ENCODE measurements around the gene TRPM8.

The TRPM8 gene

DNA sequence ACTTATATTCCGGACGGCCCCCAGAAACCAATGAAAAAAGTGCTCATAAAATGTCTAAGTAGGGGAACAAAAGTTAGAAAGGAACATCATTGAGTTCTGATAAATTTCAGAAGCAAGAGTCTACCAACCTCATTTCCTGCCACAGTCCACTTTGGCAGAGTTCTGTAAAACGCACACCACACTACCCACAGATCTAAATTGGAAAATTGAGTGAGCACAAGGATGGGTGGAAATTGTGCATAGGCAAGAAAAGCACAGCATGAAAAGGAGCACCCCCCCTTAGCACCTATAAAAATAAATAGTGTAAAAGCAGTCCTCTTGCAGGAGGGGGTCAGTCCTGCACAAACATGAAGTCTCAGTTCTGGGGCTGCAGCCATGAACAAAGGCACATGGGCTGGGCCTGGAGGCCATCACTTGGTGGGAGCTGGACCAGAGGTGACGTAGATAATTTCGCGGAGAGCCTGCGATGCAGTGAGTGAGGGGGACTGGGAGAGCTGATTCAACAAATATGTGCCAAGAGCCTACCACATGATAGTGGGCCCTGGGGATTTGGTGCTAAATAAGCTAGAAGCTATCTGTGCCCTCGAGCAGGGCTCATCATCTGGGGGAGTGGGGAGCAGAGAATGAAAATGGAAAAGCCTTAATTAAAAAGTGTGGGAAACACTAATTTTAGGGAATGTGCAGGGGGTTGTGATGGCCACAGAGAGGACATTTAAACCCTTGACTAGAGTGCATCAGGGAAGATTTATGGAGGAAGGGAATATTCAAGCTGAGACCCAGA is 84.4 kb downstream of the TRPM8 start:
- ATAC-seq (peak; percentile 74), DNase-seq (no peak)

DNA sequence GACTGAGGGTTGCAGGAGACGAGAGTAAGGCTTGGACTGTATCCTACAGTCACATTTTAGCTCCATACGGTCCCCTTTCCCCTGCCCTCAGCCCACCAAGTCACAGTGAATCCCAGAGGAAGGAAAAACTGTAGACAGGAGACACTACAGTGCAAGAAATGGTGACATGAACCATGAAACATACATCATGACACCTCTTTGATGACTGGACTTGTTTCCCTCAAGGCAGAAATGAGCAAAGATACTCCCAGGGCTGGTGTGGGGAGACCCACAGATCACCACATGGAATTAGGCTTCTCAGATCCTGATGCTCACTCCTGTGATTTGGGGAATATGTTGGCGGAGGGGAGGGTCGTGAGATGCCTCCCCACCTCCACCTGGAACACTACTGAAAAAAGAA is 85.1 kb downstream of the TRPM8 start:
- DNase-seq (no peak), ATAC-seq (no peak)

DNA sequence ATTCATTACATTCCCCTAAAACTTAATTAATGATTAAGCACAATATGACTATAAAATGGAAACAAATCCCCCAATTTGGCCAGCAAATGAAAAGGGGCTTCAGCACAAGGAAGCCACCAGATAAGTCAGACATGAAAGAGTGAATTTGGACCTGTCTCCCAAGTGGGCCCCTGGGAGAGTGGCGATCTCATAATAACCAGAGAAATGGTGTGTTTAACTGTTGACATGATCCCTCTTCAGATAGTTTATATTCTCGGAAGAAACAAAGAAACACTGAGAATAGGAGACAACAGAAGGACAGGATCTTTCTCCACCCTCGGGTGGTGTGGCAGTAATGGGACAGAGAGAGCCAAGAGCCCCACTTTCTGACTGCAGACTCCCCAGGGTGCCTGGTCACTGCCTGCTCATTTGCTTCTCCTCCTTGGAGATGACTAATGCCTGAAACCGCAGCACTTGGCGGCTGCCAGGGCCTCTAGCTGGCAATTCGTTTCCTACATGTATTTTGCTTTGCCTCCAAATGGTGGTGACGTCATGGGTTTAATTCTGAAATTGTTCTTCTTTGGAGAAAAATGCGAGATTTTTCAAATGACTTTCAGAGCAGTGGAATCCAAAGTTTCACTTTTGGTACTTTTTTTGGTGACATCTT is 86.9 kb downstream of the TRPM8 start:
- ATAC-seq (peak; percentile 61), DNase-seq (peak; percentile 48)

DNA sequence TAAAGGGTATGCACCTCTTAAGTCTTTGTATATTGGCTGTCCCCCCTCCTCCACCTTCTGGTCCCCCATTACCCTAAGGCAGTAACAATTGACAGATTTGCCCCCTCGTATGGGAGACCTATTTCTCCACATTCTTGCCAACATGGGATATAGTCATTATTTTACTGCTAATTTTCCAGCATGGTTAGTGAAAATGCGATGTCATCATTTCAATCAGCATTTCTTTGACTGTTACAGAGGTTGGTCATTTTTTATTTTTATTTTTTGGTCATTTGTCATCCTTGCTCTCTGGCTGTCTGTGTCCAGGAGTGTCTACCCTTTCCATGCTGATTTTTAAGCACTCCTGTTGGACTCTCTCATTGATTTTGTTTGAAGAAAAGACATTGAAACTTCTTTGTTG is 88.0 kb downstream of the TRPM8 start:
- ATAC-seq (no peak), DNase-seq (no peak)

DNA sequence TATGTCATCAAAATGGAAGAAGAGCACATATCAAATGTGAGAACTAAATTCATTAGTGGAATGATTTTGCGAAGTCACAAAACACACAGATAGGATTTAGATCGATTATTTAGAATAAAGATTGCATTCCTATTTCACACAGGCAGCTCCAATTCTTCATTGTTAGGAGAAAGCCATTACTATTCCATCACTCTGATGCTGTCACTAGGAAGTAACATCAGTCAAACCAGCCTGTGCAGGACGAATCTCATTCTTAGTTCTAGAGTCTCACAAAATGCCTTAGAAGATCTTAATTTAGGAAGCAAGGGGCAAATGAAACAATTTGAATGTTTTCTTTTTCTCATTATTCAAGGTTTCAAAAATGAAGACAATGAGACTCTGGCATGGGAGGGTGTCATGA is 89.3 kb downstream of the TRPM8 start:
- DNase-seq (no peak), ATAC-seq (no peak)

DNA sequence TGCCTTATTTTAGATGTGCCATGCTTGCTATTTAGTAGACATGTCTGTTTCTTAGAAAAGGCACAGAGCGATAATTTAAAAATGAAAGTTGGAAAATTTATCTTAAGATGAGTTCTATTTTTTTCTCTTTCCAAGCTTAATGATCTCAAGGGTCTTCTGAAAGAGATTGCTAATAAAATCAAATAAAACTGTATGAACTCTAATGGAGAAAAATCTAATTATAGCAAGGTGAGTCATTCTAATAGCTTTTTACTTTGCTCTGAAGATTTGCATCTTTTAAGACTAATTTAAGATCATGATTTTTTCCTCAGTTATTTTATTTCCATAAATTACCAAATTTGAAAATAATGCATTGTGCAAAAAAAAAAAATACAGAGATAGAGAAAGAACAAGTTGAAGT is 97.3 kb downstream of the TRPM8 start:
- DNase-seq, result no peak
- no peak for ATAC-seq

DNA sequence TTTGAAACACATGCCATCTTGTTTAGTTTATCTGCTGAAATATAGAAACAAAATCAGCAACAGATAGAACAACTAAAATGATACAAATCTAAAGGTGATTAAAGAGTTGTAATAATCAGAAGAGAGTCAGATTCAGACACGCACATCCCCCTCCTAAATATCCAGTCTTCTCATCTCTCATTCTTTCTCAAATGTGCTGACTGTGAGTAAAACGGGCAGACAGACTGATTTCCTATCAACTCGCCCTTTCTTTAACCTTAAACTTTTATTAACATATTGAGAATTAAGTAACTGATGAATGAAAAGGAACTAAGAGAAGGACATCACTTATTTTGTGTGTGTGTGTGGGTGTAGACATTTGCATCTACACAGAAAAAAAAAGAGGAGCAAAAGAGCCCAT is 98.7 kb downstream of the TRPM8 start:
- DNase-seq (no peak), ATAC-seq (no peak)

DNA sequence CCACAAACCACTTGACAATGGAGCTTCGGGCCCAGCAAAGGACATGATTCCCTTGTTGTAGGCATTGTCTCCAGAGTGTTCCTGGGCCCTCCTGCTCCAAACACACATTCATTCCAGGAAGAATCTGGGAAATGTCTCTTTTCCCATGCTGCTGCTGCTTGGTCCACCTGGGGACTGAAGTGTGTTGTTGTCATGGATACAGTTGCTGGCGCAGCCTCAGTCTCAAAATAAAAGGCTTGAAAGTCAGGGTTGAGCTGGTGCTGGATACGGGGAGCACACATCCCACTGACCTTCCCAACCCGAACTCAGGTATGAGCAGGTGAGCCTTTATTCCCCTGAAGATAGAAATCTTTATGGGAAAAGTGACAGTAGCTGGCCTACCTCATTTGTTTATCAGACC is 102.7 kb downstream of the TRPM8 start:
- DNase-seq (no peak), ATAC-seq (no peak)

DNA sequence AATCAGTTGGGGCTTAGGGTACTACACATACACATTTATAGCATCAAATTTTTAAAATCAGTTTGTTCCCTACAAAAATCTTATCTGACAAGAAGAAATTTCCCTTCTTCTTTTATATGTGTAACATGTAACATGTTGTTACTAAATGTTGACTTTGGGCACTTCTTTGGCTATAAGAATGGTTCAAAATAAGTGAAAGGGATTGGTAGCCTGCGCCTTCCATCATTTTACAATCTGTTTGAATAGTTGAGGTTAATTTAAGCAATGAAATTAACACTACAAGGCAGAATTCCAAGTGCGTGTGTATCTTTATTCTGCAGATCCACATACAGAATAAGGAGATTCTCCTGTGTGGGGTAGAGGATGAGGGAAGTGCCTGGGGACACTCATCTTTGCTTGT is 103.2 kb downstream of the TRPM8 start:
- DNase-seq, result no peak
- no peak for ATAC-seq

DNA sequence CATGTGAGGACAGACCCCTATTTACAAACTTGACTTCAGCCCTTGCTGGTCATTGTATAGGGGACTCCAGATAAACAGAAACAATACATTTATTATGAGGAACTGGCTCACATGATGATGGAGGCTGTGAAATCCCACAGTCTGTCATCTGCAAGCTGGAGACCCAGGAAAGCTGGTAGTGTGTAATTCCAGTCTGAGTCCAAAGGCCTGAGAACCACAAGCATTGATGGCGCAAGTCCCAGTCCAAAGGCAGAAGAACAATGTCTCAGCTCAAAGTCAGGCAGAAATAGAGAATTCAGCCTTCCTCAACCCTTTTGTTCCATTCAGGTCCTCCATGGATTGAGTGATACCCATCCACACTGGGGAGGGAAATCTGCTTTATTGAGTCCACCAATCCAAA is 105.3 kb downstream of the TRPM8 start:
- ATAC-seq, result no peak
- DNase-seq, result no peak

DNA sequence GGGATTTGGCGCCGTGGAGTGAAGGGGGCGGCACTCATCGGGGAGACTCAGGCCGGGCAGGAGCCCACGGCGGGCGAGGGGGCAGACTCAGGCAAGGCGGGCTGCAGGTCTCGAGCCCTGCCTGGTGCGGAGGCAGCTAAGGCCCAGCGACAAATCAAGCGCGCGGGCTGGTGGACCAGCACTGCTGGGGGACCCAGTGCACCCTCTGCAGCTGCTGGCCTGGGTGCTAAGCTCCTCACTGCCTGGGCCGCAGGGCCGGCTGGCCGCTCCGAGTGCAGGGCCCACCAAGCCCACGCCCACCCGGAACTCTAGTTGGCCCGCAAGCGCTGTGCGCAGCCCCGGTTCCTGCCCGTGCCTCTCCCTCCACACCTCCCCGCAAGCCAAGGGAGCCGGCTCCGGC is 107.1 kb downstream of the TRPM8 start:
- no peak for ATAC-seq
- no peak for DNase-seq

DNA sequence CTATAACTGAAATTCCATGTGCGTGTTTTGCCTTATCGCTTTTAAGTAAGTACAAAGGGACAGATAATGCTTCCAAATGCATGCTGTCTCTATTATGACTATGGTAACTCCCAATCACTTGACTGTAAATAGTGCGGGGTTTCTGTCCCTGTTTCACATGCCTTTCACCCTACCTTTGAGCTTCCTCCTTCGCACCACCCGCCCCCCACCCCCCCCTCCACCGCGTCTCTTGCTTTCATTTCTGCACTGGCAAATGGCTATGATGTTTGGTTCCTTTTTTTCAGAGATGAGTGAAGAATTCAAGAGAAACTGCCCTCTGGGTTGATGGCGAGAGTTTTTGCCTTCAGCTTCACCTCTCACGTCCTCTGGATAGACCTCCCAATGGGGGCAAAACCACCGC is 108.3 kb downstream of the TRPM8 start:
- DNase-seq (no peak), ATAC-seq (no peak)

DNA sequence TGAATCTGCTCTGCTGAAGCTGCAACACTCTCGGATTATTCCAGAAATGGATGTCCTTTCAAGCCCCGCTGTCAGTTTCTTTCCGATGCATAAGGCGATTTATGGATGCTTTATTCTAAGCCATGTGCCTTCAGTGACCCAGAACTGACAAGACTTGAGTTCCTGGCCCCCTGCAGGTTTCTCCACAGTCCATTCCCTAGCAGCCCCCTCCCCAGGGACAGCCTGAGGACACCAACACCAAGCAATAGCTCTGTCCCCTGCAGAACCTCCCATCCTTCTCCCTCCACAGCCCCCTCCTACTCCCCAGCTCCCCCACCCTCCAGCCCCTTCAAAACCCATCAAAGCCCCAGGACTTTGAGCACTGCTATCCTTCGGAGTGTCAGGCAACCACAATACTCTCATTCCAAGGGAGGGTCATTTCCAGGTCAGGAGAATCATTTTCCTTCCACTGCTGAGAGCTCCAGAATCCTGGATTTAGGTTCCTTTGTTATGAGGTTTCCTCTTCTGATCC is 108.8 kb downstream of the TRPM8 start:
- DNase-seq (no peak), ATAC-seq (no peak)

DNA sequence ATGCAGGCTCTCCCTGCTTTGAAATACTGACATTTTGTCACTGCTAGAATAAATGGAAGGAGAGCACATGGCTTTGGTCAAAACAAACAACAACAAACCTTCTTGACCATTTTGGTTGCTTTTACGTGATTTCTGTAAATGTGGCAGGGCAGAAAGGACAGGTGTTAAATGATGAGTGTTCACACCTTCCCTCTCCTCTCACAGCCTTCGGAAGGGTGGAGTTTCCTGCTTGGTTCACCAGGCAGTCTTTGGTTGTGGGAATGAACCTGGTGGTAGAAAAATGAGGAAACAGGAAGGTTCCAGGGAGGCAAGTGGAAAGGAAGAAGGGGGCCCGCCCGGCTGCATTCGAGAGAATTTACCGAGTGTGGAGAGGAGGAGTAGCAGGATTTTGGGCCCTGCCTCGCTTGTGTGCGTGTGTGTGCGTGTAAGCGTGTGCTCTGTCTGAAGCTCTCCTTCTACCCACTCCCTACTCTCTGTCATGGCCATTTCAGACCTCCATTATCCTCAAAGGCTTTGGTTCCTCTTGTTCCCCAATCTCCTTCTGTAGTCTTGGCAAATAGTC is 109.6 kb downstream of the TRPM8 start:
- ATAC-seq (no peak), DNase-seq (no peak)

DNA sequence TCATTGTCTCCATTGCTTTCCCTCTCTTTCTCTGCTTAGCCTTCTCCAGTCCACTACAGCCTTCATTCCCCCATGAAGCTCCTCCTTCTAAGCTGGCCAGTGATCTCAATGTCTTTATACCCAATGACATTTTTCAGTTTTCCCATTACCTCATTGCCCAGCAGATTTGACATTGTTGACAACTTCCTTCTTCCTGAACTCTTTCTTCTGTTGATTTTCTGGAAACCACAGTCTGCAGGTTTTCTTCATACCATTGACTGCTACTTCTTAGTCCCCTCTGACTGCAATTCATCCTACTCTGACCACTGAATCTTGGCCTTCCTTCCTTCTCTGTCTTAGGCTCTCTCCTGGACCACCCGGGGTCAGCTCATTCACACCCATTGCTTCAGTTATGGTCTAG is 110.5 kb downstream of the TRPM8 start:
- ATAC-seq (no peak), DNase-seq (no peak)

DNA sequence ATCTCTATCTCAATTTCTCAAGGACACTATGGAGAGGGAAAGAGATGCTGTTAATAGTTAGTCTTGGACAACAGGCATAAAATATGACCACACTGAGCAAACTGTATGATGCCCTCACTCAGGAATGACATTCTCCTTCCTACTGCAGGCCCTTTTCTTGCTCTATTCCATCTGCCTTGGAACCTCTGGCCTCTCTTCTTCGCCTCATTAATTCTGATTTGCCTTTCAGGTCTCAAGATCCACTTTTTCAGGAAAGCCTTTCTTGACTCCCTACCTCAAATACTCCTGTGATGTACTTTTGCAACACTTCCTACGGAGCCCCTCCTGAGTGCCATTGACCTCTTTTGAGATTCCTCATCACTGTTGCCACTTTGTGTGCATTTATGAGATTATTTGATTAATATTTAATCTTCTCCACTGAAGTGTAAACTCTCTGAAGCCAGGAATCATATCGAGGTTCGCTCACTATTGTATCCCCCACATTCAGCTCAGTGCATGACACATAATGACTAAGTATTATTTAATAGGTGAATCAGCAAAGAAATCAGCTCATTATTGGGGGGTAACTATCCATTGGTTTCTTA is 112.1 kb downstream of the TRPM8 start:
- no peak for DNase-seq
- ATAC-seq, result no peak

DNA sequence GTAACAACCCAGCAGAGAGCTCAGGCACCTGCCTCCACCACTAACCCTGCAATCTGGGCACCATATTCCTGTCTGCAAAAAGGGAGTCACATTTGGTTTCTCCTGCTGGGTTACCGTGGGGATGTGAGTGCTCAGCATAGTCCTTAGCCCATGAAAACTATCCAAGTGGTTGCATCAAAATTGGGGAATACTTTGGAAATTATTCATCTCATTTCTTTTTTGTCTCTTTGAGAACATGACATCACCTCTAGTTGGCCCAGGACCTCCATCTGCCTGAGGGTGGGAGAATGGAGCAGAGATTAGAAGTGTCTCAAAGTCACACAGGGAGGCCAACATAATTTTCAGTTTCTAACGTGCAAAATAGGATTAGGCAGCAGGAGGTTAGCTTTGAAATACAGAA is 114.0 kb downstream of the TRPM8 start:
- DNase-seq, result no peak
- ATAC-seq, result no peak

DNA sequence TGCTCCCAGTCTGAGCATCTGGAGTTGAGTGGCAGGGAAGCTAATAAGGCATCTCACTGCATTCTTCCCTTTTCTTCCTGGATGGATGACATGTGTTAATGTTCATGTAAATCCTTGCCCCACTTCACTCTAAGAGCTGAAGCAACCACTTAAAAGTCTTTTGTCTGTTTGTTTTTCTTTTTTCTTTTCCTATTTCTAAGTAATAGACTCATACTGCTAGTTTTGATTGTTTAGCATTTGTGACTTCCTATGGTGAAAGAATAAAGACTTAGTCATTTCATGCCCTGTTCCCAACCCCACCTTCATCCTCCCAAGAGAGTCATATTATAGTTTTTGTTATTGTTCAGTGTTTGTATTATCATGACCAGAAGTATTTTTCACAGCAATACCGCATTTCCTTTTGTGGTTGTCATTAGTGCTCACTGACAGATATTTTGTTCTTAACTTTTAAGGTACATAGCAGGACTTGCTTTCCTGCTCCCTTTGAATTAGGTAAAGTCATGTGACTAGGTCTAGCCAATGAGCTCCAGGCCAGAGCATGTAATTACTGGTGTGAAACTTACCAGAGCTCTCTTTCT is 115.2 kb downstream of the TRPM8 start:
- DNase-seq, result no peak
- peak; percentile 23 for ATAC-seq

DNA sequence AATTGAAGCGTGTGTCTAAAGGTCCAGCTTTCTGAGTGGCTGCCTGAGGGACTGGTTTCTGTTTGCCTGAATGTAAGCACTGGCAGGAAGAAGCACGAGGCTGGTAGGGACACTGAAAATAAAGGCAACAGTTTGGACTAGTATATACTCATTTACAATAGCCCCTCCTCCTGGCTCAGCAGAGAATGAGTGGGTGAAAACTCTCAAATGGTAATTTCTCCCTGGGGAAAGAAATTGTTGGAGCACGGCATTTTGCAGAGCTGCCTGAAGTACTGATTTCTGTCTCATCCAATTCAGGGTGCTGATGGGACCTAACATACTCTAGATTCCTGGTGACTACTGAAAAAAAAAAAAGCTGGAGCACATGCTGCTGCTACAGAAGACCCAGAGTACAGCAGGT is 116.0 kb downstream of the TRPM8 start:
- DNase-seq, result no peak
- no peak for ATAC-seq

DNA sequence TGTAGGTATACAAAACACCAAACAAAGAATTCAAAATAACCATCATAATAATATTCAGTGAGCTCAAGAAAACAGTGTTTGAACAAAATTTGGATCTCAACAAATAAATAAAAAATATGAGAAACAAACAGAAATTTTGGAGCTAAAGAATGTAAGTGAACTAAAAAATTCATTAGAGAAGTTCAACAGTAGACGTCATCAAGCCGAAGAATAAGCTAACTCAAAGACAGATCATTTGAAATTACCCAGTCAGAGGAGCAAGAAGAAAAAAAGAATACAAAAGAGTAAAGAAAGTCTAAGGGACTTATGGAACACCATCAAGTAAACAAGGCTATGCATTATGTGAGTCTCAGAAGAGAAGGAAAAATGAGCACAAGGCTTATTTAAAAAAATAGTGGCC is 116.7 kb downstream of the TRPM8 start:
- ATAC-seq (no peak), DNase-seq (no peak)

DNA sequence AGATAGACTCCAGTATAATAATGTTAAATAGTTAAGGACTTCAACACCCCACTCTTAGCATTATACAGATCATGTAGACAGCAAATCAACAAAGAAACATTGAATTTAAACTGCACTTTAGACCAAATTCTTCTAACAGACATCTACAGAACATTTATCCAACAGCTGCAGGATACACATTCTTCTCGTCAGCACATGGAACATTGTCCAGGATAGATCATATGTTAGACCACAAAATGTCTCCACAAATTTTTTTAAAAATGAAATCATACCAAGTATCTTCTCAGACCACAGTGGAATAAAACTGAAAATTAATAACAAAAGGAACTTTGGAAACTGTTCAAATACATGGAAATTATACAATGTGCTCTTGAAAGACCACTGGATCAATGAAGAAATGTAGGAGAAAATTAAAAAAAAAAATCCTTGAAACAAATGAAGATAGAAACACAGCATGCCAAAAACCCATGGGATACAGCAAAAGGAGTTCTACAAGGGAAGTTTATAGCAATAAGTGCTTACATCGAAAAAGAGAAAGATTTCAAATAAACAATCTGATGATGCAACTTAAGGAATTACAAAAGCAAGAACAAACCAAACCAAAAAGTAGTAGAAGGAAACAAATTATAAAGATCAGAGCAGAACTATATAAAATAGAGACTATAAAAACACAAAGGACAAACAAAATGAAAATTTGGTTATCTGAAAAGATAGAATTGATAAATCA is 121.1 kb downstream of the TRPM8 start:
- DNase-seq (no peak), ATAC-seq (no peak)

DNA sequence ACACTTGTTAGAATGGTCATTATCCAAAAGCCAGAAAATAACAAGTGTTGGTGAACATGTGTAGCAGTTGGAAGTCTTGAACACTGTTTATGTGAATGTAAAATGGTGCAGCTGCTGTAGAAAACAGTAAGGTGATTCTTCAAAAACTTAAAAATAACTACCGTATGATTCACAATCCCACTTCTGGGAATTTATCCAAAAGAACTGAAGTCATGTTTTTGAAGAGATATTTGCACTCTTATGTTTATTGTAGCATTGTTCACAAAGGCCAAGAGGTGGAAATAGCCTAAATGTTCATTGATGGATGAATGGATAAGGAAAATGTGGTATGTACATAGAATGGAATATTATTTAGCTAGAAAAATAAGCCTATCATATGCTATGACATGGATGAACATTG is 127.0 kb downstream of the TRPM8 start:
- DNase-seq (no peak), ATAC-seq (no peak)
